Raji (cell line): Measurements from ENCODE around the gene TUBB.

Source experiments
- POLR2A ChIP-seq: IDR thresholded peaks from 2 replicates; pipeline ENCODE4 v1.6.1; 2011; ENCODE audit warnings: low read depth, low read length, control low read depth; ENCODE audit not compliant: insufficient read depth

The TUBB gene

DNA sequence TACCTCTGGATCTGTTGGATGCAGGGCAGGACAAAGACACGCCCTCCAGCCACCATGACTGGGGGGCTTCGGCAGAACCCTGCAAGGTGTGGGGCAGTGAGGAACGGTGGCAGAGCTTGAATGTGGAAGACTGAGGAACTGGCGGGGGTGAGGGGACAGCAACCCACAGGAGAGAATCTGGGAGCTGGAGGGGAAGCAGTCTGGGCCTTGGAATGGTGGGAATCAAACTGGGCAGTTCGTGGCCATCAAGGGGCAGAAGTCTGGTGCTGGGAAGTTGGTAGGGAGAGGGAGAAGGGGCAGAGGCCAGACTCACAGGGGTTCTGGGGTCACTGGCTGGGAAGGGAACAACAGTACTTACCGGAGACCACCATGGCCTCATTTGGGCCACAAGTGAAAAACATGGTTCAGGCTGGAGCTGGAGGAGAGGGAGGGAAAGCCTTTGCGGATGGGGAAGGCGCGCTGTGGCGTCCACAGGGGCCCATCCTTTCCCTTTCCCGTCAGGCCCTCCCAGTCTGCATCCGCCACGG is 21.7 kb downstream of the TUBB start:
- TF ChIP-seq POLR2A, result no peak

GRCh38 chr6:30742316-30743098 is 22.4 kb downstream of the TUBB start, which contains the start of gene FLOT1:
FLOT1 (minus strand) TSS chr6:30742687; CDS start chr6:30742189, 498 bp downstream.
- TF ChIP-seq POLR2A, result peak; percentile 65

DNA sequence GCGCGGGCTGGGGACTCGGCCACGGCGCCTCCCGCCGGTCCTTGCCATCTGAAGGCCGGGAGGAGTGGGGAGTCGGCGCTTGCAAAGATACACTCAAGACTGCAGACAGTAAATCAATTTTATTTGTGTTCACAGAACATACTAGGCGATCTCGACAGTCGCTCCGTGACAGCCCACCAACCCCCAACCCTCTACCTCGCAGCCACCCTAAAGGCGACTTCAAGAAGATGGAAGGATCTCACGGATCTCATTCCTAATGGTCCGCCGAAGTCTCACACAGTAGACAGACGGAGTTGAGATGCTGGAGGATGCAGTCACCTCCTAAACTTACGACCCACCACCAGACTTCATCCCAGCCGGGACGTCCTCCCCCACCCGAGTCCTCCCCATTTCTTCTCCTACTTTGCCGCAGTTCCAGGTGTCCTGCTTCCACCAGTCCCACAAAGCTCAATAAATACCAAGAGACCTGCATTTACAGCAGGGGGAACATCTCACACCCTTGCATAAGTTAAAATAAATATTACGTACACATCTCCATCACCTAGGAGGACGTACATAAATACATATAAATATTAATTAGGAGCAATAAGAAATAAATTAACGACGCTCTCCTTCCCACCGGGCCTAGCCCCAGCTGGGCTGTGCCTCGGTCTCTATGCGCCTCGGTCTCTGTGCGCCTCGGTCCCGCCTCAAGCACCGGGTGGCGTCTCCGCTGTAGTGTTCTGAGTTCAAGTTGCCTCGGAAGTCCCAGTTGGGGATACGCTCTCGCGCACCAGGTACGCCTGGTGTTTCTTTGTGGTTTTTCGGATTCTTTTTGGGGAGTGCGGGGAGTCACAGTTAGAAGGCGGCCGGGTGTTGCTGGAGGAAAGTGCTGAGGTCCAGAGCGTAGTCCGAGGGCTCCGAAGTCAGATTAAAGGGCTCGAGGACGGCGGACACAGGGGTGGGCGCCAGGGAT is 23.2 kb downstream of the TUBB start:
- TF ChIP-seq POLR2A, result no peak

DNA sequence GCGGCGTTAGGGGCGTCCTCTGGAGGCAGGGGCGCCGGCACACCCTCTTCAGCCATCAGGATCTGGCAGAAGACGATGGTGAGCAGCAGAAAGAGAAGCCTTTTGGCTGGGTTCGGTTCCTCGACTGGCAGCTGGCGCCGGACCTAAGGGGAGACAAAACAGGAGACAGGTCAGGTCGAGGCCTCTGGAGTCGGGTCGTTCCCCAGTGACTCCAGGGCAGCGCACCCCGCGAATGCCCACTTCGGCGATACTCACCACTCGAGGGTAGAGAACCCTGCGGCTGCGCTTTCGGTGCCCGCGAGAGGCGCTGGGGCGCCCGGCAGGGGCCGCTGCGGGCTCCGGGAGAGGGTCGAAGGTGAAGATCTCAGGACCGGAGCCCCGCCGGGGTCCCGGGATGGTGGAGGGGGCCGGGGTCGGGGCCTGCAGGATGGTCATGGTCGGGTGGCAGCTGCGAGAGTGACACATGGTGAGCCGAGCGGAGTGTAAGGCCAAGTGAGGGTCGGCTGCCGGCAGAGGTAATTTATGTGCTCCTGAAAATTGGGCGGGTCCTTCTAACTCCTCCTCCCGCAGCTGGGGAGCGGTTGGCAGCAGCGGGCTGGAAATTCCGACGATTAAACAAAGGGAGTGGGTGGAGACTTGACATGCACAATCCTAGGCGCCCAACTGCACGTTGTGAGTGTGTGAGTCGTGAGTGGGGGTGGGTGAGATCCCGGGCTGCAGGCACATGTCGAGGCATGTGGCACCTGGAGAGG is 24.1 kb downstream of the TUBB start, which contains the start of gene IER3:
TSS of gene IER3 (minus strand) at position 494 of the 752 bp plus-strand sequence. CDS start at position 465, 29 bp downstream.
- TF ChIP-seq POLR2A, result peak; percentile 69

DNA sequence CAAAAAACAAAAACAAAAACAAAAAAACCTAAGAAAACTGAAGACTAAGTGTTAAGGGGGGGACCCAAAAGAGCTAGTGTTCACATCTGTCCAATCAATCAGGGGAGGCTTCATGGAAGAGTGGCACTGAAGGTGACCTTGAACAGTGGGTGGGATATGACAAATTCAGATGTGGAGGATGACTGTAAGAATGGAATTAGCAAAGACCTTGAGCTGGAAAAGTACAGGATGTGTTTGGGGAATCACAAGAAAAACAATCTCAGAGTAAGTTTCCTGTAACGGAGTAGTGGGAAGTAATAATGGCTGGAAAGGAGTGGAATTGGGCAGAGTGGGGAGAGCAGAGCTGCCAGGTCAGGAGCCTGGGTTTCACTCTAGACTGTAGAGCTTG is 27.1 kb downstream of the TUBB start:
- no peak for TF ChIP-seq POLR2A

DNA sequence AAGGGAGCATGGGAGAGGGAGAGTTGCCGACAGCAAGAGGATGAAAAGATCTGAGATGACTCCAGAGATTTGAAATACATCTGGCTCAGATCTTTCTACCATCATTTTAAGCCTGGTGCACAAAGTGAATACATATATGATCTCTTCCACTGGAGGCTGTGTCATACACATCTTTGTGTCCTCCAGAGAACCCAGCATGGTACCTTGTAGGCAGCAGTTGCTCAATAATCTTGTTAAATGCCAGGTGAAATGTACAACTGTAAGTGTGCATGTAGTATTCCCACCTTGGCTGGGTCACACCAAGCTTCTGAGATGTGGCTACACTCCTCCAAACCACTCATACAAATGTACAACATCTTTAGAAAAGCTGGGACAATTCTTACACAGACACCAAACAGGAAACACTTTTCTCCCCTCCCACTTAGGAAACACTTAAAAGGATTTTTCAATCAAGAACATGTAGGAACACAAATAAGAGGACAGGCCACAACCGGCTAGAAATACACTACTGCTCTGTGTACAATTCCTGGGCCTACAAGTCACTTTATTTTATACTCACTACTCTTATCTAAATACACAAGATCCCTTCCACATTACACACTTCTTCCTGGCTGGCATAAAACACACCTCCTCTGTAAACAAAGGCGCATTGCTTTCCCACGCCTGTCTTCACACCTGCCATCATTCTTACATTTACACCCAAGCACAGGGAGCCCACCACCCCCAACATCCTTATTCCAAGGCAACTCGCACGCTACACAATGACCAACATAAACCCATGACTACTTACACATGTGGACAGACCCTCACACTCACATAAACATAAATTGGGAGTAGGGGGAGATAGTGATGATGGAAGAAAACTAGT is 28.0 kb downstream of the TUBB start:
- TF ChIP-seq POLR2A, result no peak

GRCh38 chr6:30748851-30749540 is 28.8 kb downstream of the TUBB start:
- no peak for TF ChIP-seq POLR2A

DNA sequence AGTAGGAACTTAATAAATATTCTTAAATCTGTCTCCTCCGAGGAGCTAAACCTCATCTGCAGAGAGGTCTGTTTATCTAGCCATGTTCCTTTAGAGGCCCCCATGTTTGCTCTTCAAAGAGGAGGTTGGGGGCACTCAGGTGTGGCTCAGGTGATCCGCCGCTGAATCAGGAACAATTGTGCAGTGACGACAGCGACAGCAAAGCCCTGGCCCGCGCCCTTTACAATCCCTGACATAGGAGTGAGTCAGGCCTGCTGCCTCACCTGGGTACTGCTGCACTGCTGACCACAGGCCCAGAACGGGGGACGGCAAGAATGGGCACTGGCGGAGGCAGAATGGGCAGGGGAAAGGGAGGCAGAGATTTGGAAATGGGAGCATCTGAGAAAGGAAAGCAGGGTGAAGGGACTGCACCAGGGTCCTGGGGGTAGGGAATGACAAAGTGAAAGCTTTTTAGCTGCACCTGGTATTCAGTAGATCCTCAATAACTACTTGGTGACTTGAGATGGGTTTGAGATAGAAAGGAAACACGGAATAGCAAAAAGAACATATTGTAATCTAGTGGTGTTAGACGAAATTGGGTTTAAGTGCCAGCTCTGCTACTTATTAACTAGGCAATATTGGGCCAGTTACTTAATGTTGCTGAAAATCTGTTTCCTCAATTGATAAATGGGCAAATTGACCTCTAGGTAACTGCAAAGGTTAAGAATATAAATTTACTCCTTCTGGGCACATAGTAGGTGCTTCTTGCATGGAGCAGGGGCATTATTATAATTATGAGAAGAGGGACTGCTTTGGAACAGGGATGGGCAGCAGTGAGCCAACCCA is 29.6 kb downstream of the TUBB start:
- TF ChIP-seq POLR2A, result no peak

GRCh38 chr6:30750379-30750668 is 30.2 kb downstream of the TUBB start:
- no peak for TF ChIP-seq POLR2A

GRCh38 chr6:30752157-30752927 is 32.2 kb downstream of the TUBB start:
- no peak for TF ChIP-seq POLR2A

DNA sequence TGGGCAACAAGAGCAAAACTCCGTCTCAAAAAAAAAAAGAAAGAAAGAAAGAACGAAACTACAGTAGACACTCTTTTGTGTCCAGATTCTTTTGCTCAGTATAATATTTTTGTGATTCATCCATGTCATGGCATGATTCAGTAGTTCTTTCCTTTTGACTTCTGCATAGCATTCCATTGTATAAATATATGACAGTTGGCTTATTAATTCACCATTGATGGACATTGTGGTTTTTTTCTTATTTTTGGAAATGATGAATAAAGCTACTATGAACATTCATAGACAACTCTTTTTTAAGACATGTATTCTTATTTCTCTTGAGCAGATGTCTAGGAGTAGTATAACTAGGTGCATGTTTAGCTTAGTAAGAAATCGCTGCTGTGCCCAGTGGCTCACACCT is 34.5 kb downstream of the TUBB start:
- no peak for TF ChIP-seq POLR2A
